Gastrocnemius medialis (tissue), 4 donors: ENCODE results near the gene BRICD5. TPM values are rescaled to one million over a fixed set of nuclear protein-coding genes. Genes with fewer than 3 reads are reported as not detected.
"Not testable (repeated sequence)": the region's sequence is repeated elsewhere in the genome, so short reads cannot be mapped to it uniquely, and the experiment has no call there.

Experiments
- ATAC-seq, 2 donors: fragments of 150-250 bp; one replicate each; pipeline ENCODE4 v1.9.1; 2016
- DNase-seq, 2 donors: peaks; one replicate each; pipeline ENCODE4 v3.0.0-alpha.2; 2019
- H3K27ac ChIP-seq, 4 donors: fragments of 200-600 bp; sonication (generic); 1 replicate in 1 of 4; 2 replicates in 3 of 4; pipeline ENCODE4 v1.5.1; 2016 to 2018; ENCODE audit warnings: mild to moderate bottlenecking in 2 of 4, moderate library complexity in 1 of 4
- H3K27me3 ChIP-seq, 3 donors: fragments of 200-600 bp; sonication (generic) in 2 of 3; 1 replicate in 1 of 3; 2 replicates in 2 of 3; pipeline versions ENCODE4 v1.5.1 to v1.6.0; 2016 to 2019; ENCODE audit warnings: mild to moderate bottlenecking in 1 of 3, moderate library complexity in 1 of 3
- H3K36me3 ChIP-seq, 2 donors: fragments of 200-600 bp; sonication (generic) in 1 of 2; one replicate each; pipeline ENCODE4 v1.5.1; 2017 to 2018
- H3K4me1 ChIP-seq, 2 donors: fragments of 200-600 bp; sonication (generic) in 1 of 2; one replicate each; pipeline ENCODE4 v1.5.1; 2016 to 2017; ENCODE audit warnings: mild to moderate bottlenecking in 2 of 2
- H3K4me3 ChIP-seq, 4 donors: fragments of 200-600 bp; sonication (generic) in 3 of 4; 1 replicate in 1 of 4; 2 replicates in 3 of 4; pipeline ENCODE4 v1.5.1; 2016 to 2019; ENCODE audit warnings: mild to moderate bottlenecking in 2 of 4
- H3K9me3 ChIP-seq, 3 donors: fragments of 200-600 bp; sonication (generic) in 2 of 3; 1 replicate in 1 of 3; 2 replicates in 2 of 3; pipeline ENCODE4 v1.5.1; 2016 to 2019
- POLR2A ChIP-seq, 2 donors: fragments of 450-650 bp; IDR thresholded peaks; one replicate each; pipeline ENCODE4 v1.6.1; 2017; ENCODE audit warnings: antibody characterized with exemption in 2 of 2, mild to moderate bottlenecking in 2 of 2, moderate library complexity in 2 of 2
- in situ Hi-C, 4 donors: fragments of 200-750 bp; cut with MboI; loops; one replicate each; pipeline versions ENCODE4 v1.15.0 to v1.8.0; 2017; ENCODE audit warnings: low sequenced_read_pairs in 4 of 4
- intact Hi-C: fragments of 100-400 bp; cut with DNase I; formaldehyde crosslinking; loops from one replicate; pipeline ENCODE4 v1.15.1; 2023; ENCODE audit warnings: low total_unique reads
- total RNA-seq, 4 donors: library from RNA; depleted of rRNA; stranded (reverse); fragments of >200 nt; gene quantifications; one replicate each; pipeline versions ENCODE4 v1.1.0 to v1.2.3, GENCODE V29; 2016
- TF ChIP-seq, protein P1 (sequence below), 5 experiments: fragments of 450-650 bp in 3 of 5; fragments of 200-600 bp in 2 of 5; sonication (generic) in 2 of 5; IDR thresholded peaks in 4 of 5; conservative IDR thresholded peaks in 1 of 5; 1 replicate in 4 of 5; 2 replicates in 1 of 5; pipeline ENCODE4 v1.5.1; 2016 to 2019; ENCODE audit warnings: antibody characterized with exemption in 5 of 5, mild to moderate bottlenecking in 3 of 5, moderate library complexity in 3 of 5

Gene BRICD5
- total RNA-seq, 4 donors from 2014 or later: 0.15 to 2.2 (median 1.4) TPM

DNA sequence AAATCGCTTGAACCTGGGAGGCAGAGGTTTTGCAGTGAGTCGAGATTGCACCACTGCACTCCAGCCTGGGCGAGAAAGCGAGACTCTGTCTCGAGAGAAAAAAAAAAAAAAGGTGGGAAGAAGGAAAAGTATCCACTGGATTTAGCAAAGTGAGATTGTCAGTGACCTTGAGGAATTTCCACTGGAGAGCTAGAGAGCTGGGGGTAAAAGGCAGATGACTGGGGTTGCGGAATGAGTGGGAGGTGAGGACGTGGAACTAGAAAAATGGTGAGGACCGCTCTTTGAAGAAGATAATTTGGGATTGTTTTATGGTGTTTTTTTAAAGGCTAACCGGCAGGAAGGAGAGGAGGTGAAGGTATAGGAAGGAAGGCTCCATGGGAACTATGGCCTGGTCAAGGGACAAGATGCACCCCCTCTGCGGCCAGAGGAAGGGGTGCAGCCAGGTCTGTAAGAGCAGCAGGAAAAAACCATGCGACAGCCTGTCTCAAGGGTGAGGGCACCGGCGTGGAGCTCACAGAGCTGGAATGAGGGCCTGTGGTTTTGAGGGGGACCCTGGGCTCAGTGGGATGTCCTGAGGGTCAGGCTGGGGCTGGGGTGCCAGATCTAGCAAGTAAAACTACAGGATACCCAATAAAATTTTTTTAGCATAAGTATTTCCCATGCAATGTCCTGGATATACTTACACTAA, 6.1 kb downstream of the BRICD5 start:
- Histone ChIP-seq H3K4me3 (peak overlapping the region; percentile 82 to 94 (median 92)), H3K27ac (peak overlapping the region; percentile 96 to 100 (median 100)), H3K36me3 (peaks cover 0 to 30% of the 10 kb centered on the region in 2 donors), H3K9me3 (no peaks in the 10 kb centered on the region), H3K27me3 (no peaks in the 10 kb centered on the region), H3K4me1 (peaks cover 14 to 17% of the 10 kb centered on the region in 2 donors)
- TF ChIP-seq, protein P1, sequence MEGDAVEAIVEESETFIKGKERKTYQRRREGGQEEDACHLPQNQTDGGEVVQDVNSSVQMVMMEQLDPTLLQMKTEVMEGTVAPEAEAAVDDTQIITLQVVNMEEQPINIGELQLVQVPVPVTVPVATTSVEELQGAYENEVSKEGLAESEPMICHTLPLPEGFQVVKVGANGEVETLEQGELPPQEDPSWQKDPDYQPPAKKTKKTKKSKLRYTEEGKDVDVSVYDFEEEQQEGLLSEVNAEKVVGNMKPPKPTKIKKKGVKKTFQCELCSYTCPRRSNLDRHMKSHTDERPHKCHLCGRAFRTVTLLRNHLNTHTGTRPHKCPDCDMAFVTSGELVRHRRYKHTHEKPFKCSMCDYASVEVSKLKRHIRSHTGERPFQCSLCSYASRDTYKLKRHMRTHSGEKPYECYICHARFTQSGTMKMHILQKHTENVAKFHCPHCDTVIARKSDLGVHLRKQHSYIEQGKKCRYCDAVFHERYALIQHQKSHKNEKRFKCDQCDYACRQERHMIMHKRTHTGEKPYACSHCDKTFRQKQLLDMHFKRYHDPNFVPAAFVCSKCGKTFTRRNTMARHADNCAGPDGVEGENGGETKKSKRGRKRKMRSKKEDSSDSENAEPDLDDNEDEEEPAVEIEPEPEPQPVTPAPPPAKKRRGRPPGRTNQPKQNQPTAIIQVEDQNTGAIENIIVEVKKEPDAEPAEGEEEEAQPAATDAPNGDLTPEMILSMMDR (IDR thresholded peaks at IDR 0.05 in 4 of 5, conservative IDR thresholded peaks at IDR 0.05 in 1 of 5): no peak
- no peak for TF ChIP-seq POLR2A (IDR thresholded peaks at IDR 0.05)
- ATAC-seq (no peak), DNase-seq (no peak)
- intact Hi-C loops: loop anchor here (1.0 kb wide), 3 partner anchors 10 to 64 kb away; partner anchors contain the start of genes E4F1, PGP and RNPS1
- in situ Hi-C loops: no loop called here

DNA sequence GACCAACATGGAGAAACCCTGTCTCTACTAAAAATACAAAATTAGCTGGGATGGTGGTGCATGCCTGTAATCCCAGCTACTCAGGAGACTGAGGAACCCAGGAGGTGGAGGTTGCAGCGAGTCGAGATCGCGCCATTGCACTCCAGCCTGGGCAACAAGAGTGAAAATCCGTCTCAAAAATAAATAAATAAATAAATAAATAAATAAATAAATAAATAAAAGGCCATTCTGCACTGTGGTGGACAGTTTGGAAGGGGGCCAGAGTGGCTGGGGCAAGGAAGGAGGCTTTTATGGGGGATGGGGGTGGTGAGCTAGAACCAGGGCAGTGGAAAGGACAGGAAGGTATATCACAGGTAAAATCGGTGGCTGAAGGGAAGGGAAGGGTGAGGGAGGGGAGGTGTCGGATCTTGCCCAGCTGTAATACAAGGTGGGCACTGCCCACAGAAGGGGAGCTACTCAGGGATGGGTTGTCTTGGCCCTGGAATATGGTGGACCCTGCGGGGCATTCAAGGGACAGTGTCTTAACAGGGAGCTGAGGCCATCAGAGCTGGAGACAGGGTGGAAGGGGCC, 7.5 kb downstream of the BRICD5 start:
- intact Hi-C loops: not testable (repeated sequence)

DNA sequence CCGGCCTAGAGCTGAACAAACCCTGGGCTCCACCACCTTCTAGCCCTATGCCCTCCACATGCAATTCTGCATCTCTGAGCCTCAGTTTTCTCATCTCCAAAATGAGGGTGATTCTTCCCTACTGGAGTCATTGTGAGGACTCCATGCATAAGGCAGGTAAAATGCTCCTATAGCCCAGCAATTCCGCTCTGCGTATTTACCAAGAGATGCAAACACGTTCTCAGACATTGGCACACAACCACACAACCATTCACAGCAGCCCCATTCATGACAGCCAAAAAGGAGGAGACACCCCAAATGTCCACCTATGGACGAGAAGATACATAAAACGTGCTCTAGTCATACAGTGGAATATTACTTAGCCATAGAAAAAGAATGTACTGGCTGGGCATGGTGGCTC, 10.3 kb downstream of the BRICD5 start:
- no peak overlapping the region for H3K4me3 ChIP-seq
- H3K9me3 ChIP-seq: no peaks in the 10 kb centered on the region
- ATAC-seq (no peak), DNase-seq (no peak)
- peaks cover 15 to 18% (median 15%) of the 10 kb centered on the region in 3 donors for H3K27me3 ChIP-seq
- TF ChIP-seq, protein P1 (IDR thresholded peaks at IDR 0.05 in 4 of 5, conservative IDR thresholded peaks at IDR 0.05 in 1 of 5): no peak
- TF ChIP-seq POLR2A (IDR thresholded peaks at IDR 0.05): no peak
- in situ Hi-C loops: no loop called here
- H3K4me1 ChIP-seq: peaks cover 10 to 12% of the 10 kb centered on the region in 2 donors
- no peaks in the 10 kb centered on the region for H3K36me3 ChIP-seq
- intact Hi-C loops: no loop called here
- H3K27ac ChIP-seq: no peak overlapping the region

More for the DNA sequence above, 7.5 kb downstream of the BRICD5 start:
- H3K4me3 ChIP-seq, in situ Hi-C loops, DNase-seq, ATAC-seq, H3K27ac ChIP-seq, H3K27me3 ChIP-seq, H3K9me3 ChIP-seq: not testable (repeated sequence)
- Histone ChIP-seq H3K4me1 (peaks cover 14 to 17% of the 10 kb centered on the region in 2 donors), H3K36me3 (peaks cover 0 to 17% of the 10 kb centered on the region in 2 donors)

DNA sequence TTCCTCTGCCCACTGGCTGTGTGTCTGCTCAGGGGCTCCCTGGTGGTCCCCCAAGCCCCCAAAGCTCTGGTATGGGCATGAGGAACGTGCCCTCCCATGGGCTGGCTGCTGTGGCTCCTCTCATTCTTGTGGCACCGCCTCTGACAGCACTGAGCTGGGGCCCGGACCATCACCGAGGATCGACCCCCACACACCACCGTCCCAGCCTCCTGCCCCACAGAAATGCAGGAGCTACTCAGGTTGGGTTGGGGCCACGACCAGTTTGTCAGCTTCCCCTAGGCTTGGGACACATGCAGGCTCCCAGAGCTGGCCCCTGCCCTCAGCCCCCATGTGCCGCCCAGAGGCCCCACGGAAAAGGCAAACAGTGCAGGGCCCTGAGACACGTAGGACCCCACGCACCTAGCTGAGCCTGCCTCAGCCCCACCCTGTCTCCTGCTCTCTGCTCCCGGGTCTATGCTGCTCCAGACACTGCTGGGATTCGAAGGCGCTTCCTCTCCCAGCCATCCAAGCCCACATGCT, 11.0 kb downstream of the BRICD5 start:
- H3K36me3 ChIP-seq: no peaks in the 10 kb centered on the region
- in situ Hi-C loops: no loop called here
- H3K27me3 ChIP-seq: peaks cover 21 to 25% (median 22%) of the 10 kb centered on the region in 3 donors
- ATAC-seq (no peak), DNase-seq (no peak)
- peaks cover 9 to 13% of the 10 kb centered on the region in 2 donors for H3K4me1 ChIP-seq
- H3K4me3 ChIP-seq: no peak overlapping the region
- intact Hi-C loops: loop anchor here (5.0 kb wide), 1 partner anchor 303 kb away; no protein-coding TSS in a partner anchor
- no peak overlapping the region for H3K27ac ChIP-seq
- H3K9me3 ChIP-seq: no peaks in the 10 kb centered on the region
- no peak for TF ChIP-seq POLR2A (IDR thresholded peaks at IDR 0.05)
- TF ChIP-seq, protein P1 (IDR thresholded peaks at IDR 0.05 in 4 of 5, conservative IDR thresholded peaks at IDR 0.05 in 1 of 5): no peak

DNA sequence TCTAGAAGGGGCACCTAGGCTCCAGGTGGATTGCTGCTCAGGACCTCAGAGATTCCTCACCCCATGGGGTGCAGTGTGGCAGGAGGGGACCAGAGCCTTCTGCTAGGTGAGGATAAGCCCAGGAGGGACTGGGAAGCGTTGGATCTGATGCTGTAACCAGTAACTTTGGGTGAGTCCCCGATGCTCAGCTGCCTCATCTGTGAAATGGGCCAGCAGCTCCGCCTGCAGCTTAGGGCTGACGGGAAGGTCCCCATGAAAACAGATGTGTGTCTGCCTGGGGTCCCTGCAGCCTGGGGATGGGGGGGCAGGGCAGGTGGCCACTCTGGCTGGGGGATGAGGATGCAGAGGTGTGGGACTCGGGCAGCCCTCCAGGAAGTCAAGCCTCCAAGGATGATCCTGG, 11.6 kb downstream of the BRICD5 start:
- H3K9me3 ChIP-seq: no peaks in the 10 kb centered on the region
- H3K27me3 ChIP-seq: peaks cover 27 to 31% (median 27%) of the 10 kb centered on the region in 3 donors
- DNase-seq (no peak), ATAC-seq (no peak)
- no peaks in the 10 kb centered on the region for H3K36me3 ChIP-seq
- H3K4me3 ChIP-seq: no peak overlapping the region
- no peak overlapping the region for H3K27ac ChIP-seq
- in situ Hi-C loops (no loop called here), intact Hi-C loops (loop anchor here (5.0 kb wide), 1 partner anchor 303 kb away; no protein-coding TSS in a partner anchor)
- H3K4me1 ChIP-seq: peaks cover 7 to 10% of the 10 kb centered on the region in 2 donors
- no peak for TF ChIP-seq POLR2A (IDR thresholded peaks at IDR 0.05)
- TF ChIP-seq, protein P1 (IDR thresholded peaks at IDR 0.05 in 4 of 5, conservative IDR thresholded peaks at IDR 0.05 in 1 of 5): no peak
